Activated B cell treated with CpG ODN at 0.5 μM for 24 hours (primary cell): ENCODE results near the gene ZNF576. TPM values are rescaled to one million over a fixed set of nuclear protein-coding genes. Genes with fewer than 3 reads are reported as not detected.

Experiments
- ATAC-seq: fragments of 200-7000 bp; cut with Tn5 transposase; one replicate; pipeline ENCODE4 v1.10.0; 2021; ENCODE audit warnings: low read depth, mild to moderate bottlenecking, moderate library complexity
- CTCF ChIA-PET: fragments of 350-600 bp; sonication (Branson Sonifier 250); formaldehyde crosslinking; loops from one replicate; lab custom pipeline; 2021; ENCODE audit warnings: antibody characterized with exemption; lab: Charles Lee
- POLR2A ChIA-PET: fragments of 350-600 bp; sonication (Branson Sonifier 250); formaldehyde crosslinking; loops from one replicate; lab custom pipeline; 2021; ENCODE audit warnings: antibody characterized with exemption; lab: Charles Lee
- DNase-seq: peaks from one replicate; pipeline ENCODE4 v3.0.0; 2022
- H3K27ac Mint-ChIP-seq: one replicate; pipeline ENCODE4 v1.8.0; 2020; ENCODE audit warnings: mixed read lengths
- H3K27me3 Mint-ChIP-seq: one replicate; pipeline ENCODE4 v1.8.0; 2021; ENCODE audit warnings: mixed read lengths
- H3K36me3 Mint-ChIP-seq: one replicate; pipeline ENCODE4 v1.8.0; 2021; ENCODE audit warnings: low read depth, mixed read lengths
- H3K4me1 Mint-ChIP-seq: one replicate; pipeline ENCODE4 v1.8.0; 2021; ENCODE audit warnings: mixed read lengths
- H3K4me3 Mint-ChIP-seq: one replicate; pipeline ENCODE4 v1.8.0; 2020; ENCODE audit warnings: mild to moderate bottlenecking, mixed read lengths
- H3K9me3 Mint-ChIP-seq: one replicate; pipeline ENCODE4 v1.8.0; 2020; ENCODE audit warnings: mixed read lengths
- intact Hi-C: fragments of 100-400 bp; cut with micrococcal nuclease; formaldehyde crosslinking; loops from one replicate; pipeline ENCODE4 v1.15.1; 2024
- total RNA-seq: library from RNA; stranded (reverse); gene quantifications from 2 replicates; pipeline ENCODE4 v1.2.3, GENCODE V29; 2022
- TF ChIP-seq, protein P1 (sequence below): fragments of 200-600 bp; IDR thresholded peaks from one replicate; pipeline ENCODE4 v1.8.0; 2022; ENCODE audit warnings: antibody characterized with exemption, mild to moderate bottlenecking

ZNF576 gene
- total RNA-seq, 1 donor from 2014 or later = 17.3 TPM

DNA sequence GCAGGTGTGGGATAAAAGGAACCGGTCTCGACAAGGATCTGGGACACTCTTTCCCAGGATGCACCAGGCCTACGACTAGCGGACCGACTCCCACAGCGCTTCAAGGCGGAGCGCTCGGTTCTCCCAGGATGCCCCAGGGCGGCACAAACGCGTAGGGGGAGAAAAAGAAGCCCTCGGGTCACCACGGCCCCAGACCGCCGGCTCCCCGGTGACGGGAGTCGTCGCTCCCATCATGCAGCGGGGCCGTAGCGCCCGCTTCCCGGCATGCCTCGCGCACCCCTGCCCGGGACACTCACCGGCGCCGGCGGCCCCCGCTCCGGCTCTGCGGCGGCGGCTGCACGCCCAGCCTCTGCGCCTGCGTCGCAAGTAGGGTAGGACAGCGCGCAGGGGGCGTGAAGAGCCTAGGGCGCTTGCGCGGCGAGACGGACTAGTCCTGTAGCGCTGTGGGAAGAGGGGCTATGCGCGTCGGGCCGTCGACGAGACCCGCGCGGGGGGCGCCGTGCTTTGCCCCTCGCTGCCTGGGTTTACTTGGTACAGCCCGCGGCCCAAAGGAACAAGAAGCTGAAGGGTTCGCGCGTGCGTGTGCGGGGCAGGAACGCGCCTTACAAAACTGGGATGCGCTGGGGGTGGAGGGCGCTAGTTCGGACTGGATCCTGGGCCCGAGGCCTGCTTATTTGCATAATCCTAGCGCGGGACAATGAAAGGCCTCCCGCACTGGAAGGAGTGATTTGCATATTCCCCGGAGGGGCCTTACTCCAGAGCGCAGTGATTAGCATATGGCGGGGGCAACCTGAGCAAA is 23.1 kb downstream of the ZNF576 start, which contains the start of gene ZNF428:
ZNF428 (minus strand) TSS at position 368 of the 799 bp plus-strand sequence. CDS start 5,325 bp downstream, outside the sequence.
- TF ChIP-seq, protein P1, sequence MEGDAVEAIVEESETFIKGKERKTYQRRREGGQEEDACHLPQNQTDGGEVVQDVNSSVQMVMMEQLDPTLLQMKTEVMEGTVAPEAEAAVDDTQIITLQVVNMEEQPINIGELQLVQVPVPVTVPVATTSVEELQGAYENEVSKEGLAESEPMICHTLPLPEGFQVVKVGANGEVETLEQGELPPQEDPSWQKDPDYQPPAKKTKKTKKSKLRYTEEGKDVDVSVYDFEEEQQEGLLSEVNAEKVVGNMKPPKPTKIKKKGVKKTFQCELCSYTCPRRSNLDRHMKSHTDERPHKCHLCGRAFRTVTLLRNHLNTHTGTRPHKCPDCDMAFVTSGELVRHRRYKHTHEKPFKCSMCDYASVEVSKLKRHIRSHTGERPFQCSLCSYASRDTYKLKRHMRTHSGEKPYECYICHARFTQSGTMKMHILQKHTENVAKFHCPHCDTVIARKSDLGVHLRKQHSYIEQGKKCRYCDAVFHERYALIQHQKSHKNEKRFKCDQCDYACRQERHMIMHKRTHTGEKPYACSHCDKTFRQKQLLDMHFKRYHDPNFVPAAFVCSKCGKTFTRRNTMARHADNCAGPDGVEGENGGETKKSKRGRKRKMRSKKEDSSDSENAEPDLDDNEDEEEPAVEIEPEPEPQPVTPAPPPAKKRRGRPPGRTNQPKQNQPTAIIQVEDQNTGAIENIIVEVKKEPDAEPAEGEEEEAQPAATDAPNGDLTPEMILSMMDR = no peak
- Mint-ChIP-seq H3K27ac (peak within 1 kb of the TSS; percentile 96), H3K27me3 (no peaks in the 10 kb centered on the region), H3K4me1 (peaks cover 21% of the 10 kb centered on the region), H3K36me3 (peaks cover 10% of the 10 kb centered on the region), H3K4me3 (peak within 1 kb of the TSS; percentile 94), H3K9me3 (no peaks in the 10 kb centered on the region)
- CTCF ChIA-PET = no interaction called here
- ATAC-seq (peak; percentile 87), DNase-seq (peak; percentile 83)
- intact Hi-C loops = loop anchor here (1.0 to 2.0 kb wide), 5 partner anchors 23 to 593 kb away; partner anchors contain the start of genes IRGQ, PINLYP, XRCC1 and ZNF227
- POLR2A ChIA-PET = interaction anchor here (0.7 to 1.7 kb wide), 5 partner anchors 15 to 135 kb away, joined by 3 to 7 read pairs (median 6); partner anchors contain the start of genes SMG9 and ZNF576

DNA sequence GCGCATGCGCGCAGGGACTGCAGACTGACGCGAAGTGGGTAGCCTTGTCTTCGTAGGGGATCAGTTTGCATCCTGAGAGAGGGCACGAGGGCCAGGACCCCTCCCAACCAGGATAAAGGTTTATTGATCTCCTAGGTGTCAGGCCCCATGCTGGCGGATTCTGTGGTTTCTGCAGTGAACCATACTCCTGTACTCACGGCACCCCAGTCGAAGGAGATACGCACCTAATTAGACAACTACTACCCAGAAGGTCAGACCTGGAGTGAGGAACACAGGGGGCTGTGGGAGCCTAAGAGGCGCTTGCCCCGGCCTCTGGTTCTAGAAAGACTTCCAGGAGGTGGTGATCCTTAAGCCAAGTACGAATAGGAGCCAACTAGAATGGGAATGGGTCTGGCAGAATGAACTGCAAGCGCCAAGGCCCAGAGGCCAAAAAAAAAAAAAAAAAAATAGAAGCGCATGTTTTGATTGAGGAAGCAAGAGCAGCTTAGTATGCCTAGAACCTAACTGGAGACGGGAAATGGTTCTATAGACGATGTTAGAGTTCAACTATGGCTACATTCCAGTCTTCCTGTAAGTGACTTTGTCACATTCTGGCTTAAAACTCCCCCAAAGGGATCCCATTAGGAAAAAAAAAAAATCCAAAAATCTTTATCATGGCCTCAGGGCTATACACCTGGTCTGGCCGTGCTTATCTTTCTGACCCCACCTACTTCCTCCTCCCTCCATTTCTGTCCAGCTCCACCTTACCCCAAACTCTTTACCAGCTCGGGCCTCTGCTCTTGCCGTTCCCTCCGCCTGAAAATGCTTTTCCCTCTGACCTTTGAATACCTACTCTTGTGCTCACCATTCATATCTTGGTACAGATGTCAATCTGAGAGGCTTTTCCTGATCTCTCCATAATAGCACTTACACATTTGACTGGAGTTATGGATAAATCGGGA is 23.9 kb downstream of the ZNF576 start:
- H3K27me3 Mint-ChIP-seq = no peaks in the 10 kb centered on the region
- TF ChIP-seq, protein P1 = no peak
- no peaks in the 10 kb centered on the region for H3K9me3 Mint-ChIP-seq
- peak overlapping the region; percentile 96 for H3K27ac Mint-ChIP-seq
- ATAC-seq = peak; percentile 1
- intact Hi-C loops = no loop called here
- H3K4me3 Mint-ChIP-seq = peak overlapping the region; percentile 94
- peaks cover 27% of the 10 kb centered on the region for H3K4me1 Mint-ChIP-seq
- peaks cover 10% of the 10 kb centered on the region for H3K36me3 Mint-ChIP-seq
- ChIA-PET CTCF (no interaction called here), POLR2A (interaction anchor here (0.7 to 1.7 kb wide), 6 partner anchors 14 to 144 kb away, joined by 3 to 8 read pairs (median 6); partner anchors contain the start of genes SMG9 and ZNF576)
- no peak for DNase-seq

DNA sequence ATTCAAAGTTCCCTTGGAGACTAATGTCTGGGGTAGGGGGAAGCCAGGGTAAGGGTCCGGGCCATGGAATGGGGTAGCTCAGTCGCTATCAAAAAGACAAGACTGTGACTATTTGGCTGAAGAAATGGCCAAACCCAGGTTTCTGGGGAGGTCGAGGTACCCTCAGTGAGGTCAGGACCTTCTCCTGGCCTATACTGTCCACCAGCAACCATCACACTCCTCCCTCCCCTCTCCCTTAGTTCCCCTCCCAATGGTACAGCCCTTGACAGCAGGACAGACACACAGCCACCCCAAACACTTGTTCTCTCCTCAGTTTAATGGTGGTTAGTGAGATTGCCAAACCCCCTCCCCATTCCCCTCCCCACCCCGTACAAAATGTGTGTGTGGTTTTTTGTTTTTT is 25.7 kb downstream of the ZNF576 start:
- Mint-ChIP-seq H3K27ac (no peak overlapping the region), H3K4me3 (no peak overlapping the region), H3K36me3 (peaks cover 10% of the 10 kb centered on the region), H3K27me3 (peaks cover 2% of the 10 kb centered on the region), H3K4me1 (peaks cover 27% of the 10 kb centered on the region), H3K9me3 (no peaks in the 10 kb centered on the region)
- DNase-seq (no peak), ATAC-seq (no peak)
- TF ChIP-seq, protein P1 = no peak
- intact Hi-C loops = no loop called here
- ChIA-PET POLR2A (interaction anchor here (0.5 kb wide), 1 partner anchor 122 kb away, joined by 3 read pairs; no protein-coding TSS in a partner anchor), CTCF (no interaction called here)

DNA sequence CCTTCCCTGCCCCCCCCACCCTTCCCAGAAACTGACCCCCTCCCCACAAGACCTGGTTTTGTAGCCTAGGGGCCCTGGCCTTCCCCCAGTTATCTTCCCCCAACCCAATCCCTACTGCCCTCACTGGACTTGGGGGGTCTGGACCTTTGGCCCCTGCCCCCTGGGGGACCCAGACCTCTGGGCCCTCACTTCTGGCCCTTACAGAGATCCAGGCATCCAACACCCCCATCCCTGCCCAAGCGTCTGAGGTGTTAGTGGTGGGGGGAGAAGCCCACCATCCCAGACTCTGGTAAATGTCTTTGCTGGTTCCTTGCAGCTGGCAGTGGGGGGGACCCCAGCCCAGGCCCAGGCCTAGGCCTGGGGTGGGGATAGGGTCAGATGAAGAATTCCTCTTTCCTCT is 26.6 kb downstream of the ZNF576 start:
- Mint-ChIP-seq H3K4me1 (peaks cover 27% of the 10 kb centered on the region), H3K36me3 (peaks cover 10% of the 10 kb centered on the region), H3K4me3 (no peak overlapping the region), H3K27me3 (peaks cover 4% of the 10 kb centered on the region), H3K9me3 (no peaks in the 10 kb centered on the region), H3K27ac (no peak overlapping the region)
- ChIA-PET POLR2A (no interaction called here), CTCF (no interaction called here)
- intact Hi-C loops = no loop called here
- ATAC-seq (no peak), DNase-seq (no peak)
- TF ChIP-seq, protein P1 = no peak
